Measurements from ENCODE around the gene OR2F1.
"Not testable (repeated sequence)": the region's sequence is repeated elsewhere in the genome, so short reads cannot be mapped to it uniquely, and the experiment has no call there.

The OR2F1 gene

DNA sequence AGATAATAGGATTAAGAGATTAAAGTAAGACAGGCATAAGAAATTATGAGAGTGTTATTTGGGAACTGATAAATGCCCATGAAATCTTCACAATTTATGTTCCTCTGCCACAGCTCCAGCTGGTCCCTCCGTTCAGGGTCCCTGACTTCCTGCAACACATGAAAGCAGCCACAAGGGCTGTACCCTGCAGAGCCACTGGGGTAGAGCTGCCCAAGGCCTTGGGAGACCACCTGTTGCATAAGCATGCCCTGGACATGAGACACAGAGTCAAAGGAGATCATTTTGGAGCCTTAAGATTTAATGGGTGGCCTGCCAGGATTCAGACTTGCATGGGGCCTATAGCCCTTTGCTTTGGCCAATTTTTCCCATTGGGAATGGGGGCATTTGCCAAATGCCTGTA, 56.2 kb downstream of the OR2F1 start:
- DNase-seq: not testable (repeated sequence)

GRCh38 chr7:144011458-144012230, 57.0 kb downstream of the OR2F1 start:
- DNase-seq: no peak

All from NCI-H226 (cell line).